T1000 (cell line): Measurements from ENCODE around the gene FFAR3.

Source experiments
- DNase-seq: peaks from one replicate; lab custom pipeline; 2025; ENCODE audit warnings: mixed read lengths; lab: John Stamatoyannopoulos, UW

Gene FFAR3

DNA sequence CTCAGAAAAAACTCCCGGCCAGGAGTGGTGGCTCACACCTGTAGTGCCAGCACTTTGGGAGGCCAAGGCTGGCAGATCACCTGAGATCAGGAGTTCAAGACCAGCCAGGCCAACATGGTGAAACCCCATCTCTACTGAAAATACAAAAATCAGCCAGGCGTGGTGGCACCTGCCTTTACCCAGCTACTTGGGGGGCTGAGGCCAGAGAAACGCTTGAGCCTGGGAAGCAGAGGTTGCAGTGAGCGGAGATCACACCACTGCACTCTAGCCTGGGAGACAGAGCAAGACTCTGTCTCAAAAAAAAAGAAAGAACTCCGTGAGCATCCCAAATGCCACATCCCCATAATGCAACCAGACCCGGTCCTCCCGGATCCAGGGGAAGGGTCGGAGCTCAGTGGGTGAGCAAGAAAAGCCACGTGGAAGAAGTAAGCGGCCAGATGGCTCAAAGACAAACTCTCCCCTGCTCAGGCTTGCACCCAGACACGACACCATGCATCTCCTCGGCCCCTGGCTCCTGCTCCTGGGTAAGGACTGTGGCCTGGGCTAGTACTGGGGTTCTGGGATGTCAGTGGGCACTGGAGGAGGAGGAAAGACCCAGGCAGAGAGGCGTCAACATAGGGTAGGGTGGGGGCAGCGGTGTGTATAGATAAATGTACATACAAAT is 26.6 kb upstream of the FFAR3 start:
- no peak for DNase-seq

DNA sequence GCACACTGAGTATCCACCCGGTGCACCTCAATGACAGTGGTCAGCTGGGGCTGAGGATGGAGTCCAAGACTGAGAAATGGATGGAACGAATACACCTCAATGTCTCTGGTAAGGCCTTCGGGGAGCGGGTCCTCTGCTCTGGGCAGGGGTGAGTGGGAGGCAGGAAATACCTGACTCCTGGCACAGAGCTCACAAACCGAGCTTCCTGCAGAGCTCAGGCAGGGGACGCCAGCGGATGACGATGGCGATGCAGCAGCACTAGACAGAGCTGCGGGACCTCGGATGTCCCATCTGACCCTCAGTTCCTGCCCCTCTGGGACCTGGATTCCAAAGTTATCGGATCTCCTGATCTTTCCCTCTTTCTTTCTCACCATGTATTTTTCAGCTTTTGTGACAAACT is 25.4 kb upstream of the FFAR3 start:
- no peak for DNase-seq

DNA sequence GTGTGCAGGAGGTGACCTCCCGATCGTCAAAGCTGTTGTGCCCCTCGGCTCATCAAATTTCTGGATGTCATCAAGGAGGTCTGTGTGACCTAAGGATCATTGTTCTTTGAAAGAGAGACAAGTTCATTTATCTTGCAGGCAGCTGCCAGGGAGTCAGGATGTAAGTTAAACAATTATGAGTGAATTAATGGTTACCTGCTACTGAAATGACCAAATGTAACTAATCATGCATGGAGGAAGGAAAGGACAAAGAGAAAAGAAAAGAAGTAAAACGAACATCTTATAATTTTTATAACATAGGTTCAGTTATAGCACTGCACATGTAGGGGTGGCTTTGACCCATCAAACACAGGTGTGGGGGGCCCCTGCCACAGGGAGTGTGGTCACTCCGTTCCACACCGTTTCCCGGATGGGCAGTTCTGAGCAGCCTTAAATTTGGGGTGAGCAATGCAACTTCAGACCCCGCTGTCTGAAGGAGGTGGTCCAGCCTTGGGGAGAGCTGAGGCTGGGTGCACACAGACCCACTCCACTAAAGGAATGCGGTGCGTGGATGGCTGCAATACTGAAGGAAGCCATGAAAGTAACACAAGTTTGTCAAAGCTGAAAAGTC is 24.0 kb upstream of the FFAR3 start:
- DNase-seq: no peak

DNA sequence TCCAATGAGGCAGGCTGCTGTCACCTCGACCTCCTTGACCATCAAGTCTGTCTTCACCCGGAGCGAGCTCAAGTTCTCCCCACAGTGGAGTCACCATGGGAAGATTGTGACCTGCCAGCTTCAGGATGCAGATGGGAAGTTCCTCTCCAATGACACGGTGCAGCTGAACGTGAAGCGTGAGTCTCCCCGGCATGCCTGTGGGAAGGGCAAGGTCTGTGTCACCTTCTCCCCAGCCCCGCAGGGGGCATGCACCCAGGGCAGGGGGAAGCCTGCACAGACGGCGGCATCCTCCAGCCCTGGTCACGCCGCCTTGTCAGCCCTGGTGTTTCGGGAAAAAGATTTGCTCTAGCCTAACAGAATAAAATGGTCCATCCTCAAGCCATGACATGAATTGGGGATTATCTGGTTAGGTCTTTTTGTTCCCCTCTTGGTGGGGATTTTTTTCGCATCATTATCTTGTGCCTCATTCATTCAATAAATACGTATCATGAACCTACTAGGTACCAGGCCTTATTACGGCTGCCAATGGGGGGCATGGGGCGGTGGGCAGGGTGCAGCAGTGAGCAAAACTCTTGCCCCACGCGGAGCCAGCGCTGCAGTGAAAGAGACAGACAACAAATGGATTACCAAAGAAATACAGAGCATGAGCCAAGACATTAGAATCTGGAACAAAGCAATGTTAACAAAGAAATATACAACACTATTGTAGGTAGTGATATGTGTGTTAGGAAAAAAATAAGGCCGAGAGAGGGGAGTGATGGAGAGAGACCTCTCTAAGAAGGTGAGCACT is 21.9 kb upstream of the FFAR3 start:
- no peak for DNase-seq

DNA sequence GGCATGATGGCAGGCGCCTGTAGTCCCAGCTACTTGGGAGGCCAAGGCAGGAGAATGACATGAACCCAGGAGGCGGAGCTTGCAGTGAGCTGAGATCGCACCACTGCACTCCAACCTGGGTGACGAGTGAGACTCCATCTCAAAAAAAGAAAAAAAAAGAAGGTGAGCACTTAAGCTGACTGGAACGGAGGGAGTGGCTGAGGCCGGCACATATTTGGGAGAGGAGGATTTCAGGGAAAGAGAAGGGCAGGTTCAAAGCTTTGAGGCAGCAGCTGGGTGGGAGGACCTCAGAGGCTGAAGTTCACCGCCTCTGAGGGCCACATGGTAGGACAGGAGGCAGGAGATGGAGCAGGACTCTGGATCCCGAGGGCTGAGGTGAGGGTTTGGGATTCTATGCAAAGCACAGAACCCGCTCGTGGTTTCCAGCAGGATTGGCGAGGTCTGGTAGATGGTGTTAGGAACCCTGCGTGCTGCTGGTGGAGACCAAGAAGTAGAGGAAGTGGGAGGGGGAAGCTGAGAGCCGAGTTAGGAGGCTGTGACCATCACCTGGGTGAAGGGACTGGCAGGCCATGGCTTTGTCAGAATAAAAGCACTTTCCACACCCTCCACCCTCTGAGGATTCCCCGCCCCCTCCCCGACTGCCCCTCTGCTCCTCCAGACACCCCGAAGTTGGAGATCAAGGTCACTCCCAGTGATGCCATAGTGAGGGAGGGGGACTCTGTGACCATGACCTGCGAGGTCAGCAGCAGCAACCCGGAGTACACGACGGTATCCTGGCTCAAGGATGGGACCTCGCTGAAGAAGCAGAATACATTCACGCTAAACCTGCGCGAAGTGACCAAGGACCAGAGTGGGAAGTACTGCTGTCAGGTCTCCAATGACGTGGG is 20.9 kb upstream of the FFAR3 start:
- DNase-seq: no peak

DNA sequence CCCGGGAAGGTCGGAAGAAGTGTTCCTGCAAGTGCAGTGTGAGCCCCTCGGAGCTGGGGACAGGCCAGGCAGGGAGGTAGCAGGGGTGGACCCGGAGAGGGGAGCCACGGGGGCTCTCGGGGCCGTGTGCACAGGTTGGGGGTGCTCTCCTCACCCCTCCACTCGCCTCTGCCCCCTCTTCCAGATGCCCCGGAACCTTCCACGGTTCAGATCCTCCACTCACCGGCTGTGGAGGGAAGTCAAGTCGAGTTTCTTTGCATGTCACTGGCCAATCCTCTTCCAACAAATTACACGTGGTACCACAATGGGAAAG is 20.3 kb upstream of the FFAR3 start:
- DNase-seq: no peak

DNA sequence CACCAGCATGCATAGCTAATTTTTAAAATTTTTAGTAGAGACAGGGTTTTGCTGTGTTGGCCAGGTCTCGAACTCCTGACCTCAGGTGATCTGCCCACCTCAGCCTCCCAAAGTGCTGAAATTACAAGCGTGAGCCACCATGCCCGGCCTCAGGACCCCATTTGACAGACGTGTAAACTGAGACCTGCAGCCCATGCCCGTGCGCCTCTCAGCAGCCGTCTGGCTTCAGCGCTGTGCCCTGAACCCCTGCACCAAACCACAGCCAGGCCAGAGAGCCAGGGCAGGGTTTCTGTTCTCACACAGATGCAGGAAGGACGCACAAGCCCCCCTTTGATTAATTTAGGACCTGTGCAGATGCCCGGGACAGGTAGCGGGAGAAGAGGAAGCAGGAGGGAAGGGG is 17.8 kb upstream of the FFAR3 start:
- DNase-seq: no peak

DNA sequence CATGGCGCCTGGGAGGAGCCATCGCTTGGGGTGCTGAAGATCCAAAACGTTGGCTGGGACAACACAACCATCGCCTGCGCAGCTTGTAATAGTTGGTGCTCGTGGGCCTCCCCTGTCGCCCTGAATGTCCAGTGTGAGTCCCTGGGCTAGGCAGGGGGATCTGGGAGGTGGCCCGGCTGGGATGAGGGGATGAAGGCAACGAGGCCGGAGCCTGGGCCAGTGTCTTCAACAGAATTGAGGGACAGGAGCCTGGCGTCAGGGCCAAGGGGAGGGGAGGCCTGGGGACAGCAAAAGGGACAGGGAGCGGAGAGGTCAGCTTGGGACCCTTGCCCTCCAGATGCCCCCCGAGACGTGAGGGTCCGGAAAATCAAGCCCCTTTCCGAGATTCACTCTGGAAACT is 17.3 kb upstream of the FFAR3 start:
- DNase-seq: no peak

DNA sequence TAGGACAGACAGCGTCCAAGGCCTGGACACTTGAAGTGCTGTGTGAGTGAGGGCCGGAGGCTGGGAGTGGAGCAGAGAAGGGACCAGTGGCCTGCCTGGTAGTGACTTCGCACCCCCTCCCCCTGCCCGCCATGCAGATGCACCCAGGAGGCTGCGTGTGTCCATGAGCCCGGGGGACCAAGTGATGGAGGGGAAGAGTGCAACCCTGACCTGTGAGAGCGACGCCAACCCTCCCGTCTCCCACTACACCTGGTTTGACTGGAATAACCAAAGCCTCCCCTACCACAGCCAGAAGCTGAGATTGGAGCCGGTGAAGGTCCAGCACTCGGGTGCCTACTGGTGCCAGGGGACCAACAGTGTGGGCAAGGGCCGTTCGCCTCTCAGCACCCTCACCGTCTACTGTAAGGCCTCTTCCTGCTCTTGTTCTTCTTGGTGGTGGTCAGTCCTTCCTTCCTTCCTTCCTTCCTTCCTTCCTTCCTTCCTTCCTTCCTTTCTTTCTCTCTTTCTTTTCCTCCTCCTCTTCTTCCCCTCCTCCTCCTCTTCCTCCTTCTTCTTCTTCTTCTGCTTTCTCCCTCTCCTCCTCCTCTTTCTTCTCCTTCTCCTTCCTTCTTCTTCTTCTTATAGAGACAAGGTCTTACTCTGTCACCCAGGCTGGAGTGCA is 16.6 kb upstream of the FFAR3 start:
- DNase-seq: no peak

DNA sequence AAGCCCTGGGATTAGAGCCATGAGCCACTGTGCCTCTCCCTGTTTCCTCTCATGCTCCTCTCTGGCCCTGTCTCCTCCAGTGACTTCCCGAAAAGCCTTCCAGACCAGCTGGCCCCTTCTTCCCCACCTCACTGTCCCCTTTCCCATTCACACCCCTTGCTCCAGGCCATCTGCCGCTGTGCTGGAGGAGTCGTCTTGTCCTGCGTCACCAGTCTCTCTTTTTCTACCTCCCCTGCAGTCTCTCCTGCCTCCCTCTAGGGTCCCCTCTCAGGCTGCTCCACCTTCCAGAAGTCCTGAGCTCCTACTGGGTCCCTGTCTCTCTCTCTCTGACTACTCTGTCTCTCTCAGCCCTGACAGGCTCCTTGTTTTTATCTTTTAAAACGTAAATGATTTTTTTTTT is 15.8 kb upstream of the FFAR3 start:
- DNase-seq: no peak

DNA sequence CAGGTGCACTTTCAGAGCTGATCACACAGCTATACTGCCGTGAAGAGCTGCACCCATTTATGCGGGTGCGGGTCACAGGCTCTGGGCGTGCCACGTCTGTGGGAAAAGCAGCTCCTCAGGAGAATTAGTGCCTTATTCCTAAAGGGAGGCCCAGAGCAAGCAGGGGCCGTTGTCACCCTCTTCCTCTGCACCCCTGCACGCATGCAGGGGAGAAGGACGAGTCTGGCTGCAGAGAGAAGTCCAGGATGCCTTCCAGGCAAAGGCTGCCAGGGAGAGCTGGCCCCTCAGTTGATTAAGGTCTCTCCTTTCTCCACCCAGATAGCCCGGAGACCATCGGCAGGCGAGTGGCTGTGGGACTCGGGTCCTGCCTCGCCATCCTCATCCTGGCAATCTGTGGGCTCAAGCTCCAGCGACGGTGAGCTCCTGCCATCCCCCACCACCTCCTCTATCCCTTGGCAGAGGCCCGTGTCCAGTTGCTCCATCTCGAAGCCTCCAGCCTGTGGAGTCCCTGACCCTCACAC is 13.7 kb upstream of the FFAR3 start:
- no peak for DNase-seq

DNA sequence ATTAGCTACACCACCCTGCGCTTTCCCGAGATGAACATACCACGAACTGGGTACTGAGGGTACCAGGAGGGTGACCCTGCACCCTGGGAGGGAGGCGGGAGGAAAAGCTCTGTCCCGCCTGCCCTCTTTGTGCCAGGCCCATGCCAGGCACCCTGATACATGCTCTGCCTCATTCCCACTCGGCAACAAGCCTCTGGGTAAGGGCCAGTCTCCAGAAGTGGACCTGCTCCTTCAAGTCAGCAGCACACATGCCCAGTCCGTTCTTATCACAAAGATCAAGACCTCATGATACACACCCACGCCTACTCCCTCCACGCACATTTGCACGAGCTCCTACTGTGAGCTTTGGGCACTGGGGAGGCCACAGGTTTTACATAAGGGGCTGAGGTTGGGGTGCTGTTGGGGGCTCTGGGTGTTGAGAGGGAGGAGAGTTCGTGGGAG is 12.6 kb upstream of the FFAR3 start:
- DNase-seq: no peak

DNA sequence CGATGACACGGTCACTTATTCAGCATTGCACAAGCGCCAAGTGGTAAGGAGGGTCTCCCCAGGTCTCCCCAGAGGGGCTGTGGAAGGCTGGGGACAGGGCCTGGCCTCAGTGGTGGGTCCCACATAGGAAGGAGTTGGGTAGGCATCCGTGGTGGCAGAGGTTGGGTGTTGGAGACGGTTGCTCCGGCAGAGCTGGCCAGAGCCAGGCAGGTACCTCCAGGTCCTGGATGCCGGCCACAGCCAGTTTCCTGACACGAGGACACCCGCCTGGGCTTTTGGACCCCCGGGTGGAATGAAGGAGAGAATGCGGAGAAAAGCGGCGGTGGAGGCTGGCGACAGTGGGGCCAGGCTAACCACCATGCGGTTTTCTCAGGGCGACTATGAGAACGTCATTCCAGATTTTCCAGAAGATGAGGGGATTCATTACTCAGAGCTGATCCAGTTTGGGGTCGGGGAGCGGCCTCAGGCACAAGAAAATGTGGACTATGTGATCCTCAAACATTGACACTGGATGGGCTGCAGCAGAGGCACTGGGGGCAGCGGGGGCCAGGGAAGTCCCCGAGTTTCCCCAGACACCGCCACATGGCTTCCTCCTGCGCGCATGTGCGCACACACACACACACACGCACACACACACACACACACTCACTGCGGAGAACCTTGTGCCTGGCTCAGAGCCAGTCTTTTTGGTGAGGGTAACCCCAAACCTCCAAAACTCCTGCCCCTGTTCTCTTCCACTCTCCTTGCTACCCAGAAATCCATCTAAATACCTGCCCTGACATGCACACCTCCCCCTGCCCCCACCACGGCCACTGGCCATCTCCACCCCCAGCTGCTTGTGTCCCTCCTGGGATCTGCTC is 11.8 kb upstream of the FFAR3 start:
- no peak for DNase-seq

DNA sequence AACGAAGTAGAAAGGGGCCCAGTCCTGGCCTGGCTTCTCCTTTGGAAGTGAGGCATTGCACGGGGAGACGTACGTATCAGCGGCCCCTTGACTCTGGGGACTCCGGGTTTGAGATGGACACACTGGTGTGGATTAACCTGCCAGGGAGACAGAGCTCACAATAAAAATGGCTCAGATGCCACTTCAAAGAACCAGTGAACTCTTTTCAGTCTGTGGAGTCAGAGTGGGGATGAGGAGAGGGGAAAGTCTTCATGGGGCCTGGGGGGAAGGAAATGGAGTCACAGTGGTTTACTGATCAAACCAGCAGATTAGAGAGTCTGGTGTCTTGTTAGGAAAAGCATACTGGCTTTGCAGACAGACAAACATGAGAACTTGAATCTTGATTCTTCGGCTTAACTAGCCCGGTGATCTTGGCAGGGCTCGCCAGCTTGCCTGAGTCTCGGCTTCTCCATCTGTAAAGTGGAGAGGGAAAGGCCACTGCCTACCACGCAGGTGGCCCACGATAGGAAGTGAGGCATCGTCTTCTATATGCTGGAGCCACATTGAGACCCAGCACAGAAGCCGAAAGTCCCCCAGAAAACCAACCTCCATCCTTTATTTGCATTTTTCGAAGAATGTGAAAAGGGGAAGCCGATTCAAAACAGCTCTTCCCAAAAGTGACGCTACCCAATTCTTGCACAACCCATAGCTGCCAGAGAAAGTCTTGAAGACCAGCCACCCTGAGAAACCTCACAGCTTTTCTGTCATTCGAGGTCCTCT is 10.9 kb upstream of the FFAR3 start, which contains the start of gene FFAR1:
TSS of gene FFAR1 (plus strand) at position 732 of the 759 bp plus-strand sequence. CDS start 3,650 bp downstream, outside the sequence.
- no peak for DNase-seq

DNA sequence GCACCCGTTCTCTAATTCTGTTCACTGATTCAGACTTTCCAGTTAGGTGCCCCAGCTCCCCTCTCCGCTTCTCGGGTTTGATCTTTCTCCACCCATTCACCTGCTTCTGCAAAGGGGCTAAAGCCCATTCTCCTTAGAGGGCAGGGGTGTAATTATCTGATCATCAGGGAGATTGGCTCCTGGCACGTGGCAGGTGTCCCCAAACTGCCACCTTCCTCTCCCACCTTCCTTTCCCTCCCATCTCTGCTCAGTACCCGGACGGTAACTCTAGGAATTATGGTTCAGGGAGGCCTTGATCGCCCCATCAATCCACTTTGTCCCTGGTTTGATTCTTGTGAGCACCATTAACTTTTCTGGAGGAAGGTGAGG is 10.3 kb upstream of the FFAR3 start:
- no peak for DNase-seq

DNA sequence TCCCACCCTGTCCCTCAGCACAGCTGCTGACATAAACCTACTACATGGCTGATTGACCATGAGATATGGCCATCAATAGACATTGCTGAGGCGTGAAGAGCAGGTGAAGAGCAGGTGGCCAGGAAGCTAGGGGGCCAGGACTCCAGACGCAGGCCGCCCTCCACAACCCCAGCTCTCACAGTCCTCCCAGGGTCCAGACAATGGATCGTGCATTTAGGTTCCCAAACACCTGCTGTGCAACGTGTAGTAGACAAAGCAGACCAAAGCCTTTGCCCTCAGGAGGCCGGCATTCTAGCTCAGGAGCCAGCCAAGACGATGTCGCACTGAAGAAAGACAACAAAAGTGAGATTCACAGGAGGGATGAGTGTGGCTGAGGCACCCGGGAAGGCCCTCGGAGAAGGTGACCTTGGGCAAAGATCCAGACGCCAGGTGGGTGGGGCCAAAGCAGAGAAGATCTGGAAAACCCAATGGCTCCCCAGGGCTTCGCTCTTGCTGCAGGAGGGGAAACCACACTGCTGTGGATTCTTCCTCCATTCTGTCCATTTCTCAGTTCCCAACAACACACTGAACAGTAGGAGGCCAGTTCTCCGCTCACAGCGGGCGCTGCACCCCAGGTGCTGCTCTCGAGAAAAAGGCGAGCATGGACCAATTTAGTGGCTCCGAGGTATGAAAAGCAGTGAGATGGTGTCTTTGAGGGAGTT is 9.2 kb upstream of the FFAR3 start:
- DNase-seq: no peak

DNA sequence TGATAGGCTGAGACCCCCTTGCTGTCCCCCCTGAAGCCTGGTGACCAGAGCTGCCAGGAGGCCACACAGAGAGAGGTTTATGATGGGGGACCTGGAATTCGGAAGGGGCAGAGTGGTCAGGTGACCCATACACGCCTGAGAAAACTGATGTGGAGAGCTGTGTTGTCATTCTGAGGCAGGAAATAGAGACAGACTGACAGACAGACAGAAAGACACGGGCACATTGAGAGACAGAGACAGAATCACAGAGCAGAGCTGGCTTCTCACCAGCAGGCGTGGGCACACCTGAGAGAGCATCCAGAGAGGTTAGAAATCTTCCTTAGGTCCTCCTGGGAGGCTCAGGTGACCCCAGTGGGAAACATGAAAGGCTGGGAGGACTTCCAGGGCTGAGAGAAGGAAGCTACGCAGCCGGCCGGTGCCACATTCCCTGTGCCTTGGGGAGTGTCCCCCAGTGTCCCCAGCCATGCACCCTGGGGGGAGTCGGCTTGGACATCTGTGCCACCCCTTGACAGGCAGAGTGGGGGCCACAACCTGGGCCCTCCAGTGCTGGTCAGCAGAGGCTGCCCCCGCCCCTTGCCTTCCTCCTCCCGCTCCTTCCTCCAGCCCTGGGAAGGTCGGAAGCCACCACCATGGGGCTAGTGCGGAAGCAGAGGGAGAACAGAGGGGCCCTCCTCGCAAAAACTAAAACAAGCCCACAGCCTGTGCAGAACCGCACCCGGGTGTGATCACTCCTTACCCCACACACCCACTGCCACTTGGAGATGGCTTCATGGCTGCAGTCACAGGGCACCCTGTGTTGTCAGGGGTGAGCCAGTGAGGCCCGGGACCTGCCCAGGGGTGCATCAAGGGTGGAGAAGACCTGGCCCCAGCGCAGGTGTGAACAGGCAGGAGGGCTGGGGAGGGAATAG is 8.4 kb upstream of the FFAR3 start:
- no peak for DNase-seq

DNA sequence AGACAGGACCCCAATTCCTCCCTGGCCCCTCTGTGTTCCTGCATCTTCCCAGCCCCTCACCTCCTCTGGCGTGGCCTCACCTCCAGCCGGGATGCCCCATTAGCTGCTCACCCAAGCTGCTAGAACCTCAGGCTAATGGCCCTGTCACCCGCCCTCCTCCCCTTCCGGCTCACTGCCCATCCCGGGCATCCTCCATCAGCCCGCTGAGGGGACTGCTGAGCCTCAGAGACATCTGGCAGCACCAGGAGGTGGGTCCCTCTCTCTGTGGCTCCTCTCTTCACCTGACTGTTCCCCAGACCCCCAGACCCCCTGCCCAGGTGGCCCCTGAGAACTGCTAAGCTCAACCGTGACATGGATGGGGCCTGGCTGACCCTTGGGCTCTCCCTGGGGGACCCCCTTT is 7.7 kb upstream of the FFAR3 start:
- no peak for DNase-seq
